Ecto neural progenitor cell (in vitro differentiated cells): ENCODE data around the gene MGRN1.
A peak's percentile ranks its signal among the peaks of the same experiment; 100 is the strongest.

Experiments used
- DNase-seq: peaks from one replicate; pipeline ENCODE4 v3.0.0-alpha.2; 2018; ENCODE audit warnings: low spot score

MGRN1 gene

DNA sequence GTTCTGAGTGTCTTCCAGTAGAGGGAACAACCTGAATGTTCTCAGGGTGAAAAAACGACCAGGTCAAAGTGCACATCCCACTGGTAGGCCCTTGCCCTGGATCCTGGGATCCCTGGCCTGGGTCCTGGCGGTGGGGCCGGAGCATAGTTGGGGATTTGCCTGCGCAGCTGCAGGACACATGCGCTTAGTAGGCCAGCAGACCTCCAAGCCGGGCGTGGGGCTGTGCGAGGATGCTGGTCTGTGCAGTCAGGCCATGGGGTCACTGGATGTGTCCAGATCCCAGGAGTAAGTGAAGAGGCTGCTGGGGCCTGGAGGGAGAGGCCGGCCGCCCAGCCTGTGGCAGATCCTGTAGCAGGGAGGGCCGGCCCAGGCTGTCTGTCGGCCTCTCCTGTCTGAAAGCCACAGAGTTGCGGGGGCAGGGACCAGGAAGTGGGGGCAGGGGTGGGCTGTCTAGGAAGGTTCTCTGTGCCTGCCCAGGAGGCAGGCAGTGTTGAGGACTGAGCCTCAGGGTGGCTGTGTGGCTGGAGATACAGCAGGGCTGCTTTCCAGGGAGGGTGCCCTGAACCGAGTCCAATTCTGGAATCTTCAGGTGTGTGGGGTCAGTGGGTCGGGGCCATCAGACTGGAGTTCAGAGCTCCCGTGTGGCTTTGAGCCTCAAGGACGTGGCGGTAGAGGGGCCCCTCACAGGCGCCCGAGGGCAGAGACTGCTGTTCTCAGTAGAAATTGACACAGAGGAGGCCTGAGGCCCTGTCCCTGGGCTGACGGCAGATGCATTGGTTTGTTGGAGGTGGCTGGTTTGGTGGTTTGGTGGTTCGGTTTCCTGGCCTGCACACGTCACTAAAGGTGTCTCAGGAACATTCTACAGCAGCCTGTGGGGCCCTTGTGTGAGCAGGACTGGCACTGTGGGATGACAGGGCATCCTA lies 51.5 kb downstream of the MGRN1 start:
- DNase-seq, result no peak

DNA sequence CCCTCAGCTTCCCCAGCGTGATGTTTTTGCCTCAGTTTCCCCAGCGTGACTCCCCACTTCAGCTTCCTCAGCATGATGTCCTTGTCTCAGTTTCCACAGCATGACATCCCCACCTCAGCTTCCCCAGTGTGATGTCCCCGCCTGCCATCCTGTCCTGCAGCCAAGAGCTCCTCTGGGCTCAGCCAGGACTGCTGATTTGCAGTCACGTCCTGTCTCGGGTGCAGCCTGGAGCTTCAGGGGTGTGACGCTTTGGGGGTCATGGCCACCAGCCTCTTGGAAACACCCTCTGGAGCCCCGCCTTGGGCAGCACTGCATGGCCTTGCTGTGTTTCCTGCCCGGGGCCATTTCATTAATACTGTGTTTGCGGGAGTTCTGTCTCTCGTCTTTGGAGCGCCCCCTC lies 52.2 kb downstream of the MGRN1 start:
- no peak for DNase-seq

DNA sequence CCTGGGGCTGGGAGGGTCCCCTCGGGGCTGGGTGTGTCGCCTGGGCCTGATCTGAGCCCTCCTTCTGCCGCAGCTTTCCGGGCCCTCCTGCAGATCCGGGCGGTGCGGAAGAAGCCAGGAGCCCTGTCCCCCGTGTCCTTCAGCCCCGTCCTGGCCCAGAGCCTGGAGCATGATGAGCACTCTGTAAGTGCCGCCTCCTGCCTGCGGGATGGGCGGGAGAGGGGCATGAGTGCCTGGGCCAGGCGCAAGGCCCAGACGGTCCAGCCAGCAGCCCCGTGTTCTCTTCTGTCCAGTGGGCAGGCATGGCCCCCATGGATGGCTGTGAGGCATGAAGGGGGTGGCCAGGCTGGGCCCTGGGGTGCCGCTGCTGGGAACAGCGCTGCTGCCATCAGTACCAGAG lies 52.8 kb downstream of the MGRN1 start:
- DNase-seq, result no peak

DNA sequence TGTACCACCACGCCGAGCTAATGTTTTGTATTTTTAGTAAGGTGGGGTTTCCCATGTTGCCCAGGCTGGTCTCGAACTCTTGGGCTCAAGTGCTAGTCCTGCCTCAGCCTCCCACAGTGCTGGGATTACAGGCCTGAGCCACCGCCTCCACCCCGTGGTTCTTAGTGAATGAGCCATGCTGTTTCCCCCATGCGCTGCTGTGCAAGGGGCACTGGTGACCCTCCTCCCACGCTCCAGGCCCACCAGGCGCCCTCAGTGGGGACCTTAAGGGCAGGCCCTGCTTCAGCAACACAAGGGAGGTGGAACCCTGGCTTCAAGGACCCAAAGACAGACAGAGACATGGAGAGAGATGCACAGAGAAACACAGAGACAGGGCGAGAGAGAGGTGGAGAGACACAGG lies 53.4 kb downstream of the MGRN1 start:
- DNase-seq, result no peak

DNA sequence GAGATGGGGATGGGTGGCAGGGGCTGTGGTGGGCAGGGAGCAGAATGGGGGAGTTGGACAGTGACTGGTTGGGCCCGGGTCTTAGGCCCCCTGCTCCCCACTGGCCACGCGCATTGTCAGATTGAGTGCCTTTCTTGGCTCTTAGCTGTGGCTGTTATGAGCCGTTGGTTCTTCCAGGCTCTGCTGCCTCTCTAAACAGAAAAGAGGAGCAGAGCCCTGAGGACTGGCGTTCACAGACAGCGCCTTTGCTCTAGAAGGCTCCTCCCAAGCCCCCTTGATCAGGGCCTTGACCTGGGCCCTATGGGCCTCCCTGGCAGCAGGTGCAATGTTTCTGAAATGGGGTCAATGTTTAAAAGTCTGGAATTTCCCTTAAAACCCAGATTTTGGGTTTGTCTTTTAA lies 54.0 kb downstream of the MGRN1 start:
- no peak for DNase-seq

DNA sequence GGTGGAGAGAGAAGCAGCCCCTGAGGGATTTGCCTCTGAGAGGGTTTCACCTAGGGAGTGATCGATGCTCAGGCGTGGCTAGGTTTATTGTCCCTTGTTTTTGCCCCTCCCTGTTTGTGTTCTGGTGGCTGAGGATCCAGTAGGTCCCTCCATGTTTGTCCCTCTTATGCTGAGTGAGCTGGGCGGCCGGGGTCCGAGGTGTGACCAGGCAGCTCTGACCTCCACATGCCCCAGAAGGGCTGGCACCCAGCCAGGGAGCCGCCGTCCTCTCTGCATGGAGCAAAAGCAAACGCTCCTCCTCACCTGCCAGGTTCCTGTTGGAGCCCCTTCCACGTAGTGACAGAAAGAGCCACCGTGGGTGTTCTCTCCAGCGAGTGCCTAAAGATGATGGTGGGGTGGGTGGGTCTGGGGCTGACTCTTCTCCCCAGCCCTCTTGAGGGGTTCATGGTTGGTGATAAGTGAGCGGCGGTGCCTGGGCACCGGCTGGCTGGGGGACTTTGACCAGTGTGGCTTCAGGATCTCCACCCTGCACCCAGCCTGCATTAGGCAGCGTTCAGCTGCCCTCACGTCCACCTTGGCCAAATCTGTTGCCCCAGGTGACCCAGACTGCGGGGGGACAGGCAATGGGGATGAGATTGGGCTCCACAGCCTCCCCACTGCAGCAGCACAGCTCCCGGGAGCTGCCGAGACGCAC lies 54.7 kb downstream of the MGRN1 start:
- DNase-seq, result no peak

DNA sequence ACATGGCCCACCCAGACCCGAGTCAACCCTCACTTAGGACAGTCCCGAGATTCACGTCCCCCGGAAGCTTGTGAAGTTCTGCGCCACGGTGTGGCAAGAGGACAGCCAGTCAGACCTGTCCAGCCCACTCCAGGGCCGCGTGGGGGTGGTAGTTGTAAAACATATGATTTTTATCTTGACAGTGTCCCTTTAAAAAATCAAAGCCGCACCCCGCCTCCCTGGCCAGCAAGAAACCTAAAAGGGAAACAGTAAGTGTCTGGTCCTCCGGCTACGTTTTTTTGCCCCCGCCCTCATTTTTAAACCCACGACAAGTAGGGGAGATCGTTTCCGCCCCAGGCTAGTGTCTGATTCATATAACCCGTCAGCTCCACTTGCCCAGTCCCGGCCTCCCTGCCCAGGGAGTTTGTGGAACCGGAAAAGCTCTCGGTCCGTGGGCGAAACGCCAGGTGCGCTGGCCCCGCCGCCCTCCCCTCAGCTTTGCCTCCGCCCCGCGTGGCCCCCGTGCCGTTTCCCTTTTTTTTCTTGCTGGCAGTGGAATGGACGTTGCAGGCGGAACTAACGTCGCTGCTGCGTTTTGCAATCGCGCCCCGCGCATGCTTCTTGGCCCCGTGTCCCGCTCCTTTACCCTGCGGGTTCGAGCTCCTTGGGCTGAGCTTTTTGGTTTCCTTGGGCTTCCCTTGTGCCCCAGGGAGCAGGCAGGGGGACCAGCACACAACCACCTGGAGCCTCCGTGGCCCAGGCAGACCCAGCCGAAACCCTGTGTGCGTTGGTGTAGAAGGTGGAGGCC lies 55.4 kb downstream of the MGRN1 start:
- DNase-seq, result no peak

DNA sequence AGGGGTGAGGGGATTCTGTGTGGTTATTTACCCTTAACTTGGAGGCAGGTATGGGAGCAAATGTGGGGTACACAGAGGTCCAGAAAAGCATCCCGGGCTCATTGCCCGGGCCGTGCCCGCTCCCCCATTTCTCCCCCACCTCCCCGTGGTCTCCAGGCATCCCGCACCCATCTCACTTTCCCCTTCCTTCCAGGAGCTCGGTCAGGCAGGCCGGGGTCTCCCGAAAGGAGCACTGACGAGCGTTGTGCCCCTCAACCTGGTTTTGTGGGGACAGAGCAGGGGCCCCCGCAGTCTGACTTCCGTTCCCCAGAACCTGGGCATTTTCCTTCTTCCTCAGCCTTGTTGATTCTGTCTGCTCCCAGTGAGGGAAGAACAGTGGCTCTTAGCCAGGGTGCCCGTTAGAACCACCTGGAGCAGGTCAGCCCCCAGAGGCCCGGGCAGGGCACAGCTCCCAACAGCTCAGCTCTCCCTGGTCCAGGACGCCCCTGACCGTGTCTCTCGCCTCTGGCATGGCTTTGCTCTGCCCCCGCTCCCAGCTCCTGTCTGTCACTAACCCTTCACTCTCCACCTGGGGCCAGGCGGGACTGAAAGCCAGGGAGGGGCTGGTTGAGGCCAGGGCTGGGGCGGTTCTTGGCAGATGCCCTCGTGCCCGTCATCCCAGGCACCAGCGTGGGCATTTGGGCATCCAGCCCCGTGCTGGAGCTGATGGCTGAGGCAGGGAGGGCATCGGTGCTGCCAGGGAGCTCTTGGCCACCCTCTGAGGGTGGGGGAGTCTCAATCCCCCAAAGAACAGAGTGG lies 56.2 kb downstream of the MGRN1 start:
- DNase-seq, result no peak

DNA sequence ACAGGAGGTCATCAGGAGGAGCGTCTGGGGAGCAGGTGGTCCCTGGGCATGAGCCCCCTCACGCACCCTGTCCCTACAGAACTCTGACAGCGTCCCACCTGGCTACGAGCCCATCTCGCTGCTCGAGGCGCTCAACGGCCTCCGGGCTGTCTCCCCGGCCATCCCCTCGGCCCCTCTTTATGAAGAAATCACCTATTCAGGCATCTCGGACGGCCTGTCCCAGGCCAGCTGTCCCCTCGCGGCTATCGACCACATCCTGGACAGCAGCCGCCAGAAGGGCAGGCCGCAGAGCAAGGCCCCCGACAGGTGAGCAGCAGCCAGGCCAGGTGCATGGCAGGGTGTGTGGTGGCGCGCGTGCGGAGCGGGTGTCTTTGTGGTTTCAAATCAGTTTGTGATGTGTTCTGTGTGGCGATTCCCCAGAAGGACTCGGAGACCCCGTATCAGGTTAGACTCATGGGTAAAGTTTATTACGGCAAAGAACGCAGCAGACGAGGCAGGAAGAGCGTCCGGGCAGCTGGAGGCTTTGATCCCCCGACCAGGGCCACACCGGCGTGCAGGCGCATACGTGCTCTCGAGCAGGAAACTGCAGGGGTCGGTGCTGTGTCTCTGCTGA lies 57.0 kb downstream of the MGRN1 start:
- DNase-seq, result no peak

DNA sequence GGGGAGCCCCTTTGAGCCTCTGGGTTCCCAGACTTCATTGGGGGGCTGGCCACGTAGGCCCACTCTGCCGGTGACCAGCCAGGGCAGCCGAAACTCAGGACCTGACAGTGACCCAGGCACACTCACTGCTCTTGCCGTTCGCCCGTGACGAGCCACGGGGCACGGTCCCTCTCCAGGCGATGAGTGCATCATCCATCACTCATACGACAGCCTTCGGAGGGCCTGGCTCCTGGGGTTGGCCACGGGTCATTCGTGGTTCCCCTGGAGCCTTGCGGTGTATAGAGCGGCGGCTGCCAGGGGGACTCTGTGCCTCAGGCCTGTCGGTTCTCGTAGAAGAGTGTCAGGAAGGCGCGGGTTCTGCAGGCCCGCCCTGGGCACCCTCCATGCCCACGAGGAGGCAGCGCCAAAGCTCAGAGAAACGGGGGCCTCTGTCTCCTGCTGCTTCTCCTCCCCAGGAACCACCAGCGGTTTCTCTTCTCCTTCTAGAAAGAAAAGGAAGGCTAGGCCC lies 57.5 kb downstream of the MGRN1 start:
- DNase-seq, result no peak

DNA sequence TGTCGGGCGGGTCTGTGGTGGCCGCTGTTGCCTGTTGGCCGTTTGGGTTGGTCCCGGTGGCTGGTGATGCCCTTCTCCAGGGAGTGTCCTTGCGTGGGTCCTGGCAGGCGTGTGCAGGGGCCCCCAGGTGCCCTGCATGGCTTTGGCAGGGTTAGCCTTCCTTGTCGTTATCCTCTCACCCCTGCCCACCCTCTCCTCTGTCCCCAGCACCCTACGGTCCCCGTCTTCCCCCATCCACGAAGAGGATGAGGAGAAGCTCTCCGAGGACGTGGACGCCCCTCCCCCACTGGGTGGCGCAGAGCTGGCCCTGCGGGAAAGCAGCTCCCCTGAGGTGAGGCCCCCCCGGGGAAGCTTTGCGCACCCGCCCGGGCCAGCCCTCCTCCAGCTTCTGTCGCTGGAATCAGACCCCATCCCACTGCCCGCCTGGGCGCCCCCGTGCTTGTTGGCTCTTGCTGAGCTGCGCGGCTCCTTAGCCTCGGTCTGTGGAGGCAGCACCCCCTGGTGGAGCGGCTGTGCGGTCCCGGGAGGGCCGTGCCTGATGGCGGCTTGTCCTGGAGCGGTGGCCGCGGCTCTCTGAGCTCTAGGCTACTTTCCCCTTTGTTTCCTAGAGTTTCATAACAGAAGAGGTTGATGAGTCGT lies 58.1 kb downstream of the MGRN1 start:
- peak; percentile 81 for DNase-seq

DNA sequence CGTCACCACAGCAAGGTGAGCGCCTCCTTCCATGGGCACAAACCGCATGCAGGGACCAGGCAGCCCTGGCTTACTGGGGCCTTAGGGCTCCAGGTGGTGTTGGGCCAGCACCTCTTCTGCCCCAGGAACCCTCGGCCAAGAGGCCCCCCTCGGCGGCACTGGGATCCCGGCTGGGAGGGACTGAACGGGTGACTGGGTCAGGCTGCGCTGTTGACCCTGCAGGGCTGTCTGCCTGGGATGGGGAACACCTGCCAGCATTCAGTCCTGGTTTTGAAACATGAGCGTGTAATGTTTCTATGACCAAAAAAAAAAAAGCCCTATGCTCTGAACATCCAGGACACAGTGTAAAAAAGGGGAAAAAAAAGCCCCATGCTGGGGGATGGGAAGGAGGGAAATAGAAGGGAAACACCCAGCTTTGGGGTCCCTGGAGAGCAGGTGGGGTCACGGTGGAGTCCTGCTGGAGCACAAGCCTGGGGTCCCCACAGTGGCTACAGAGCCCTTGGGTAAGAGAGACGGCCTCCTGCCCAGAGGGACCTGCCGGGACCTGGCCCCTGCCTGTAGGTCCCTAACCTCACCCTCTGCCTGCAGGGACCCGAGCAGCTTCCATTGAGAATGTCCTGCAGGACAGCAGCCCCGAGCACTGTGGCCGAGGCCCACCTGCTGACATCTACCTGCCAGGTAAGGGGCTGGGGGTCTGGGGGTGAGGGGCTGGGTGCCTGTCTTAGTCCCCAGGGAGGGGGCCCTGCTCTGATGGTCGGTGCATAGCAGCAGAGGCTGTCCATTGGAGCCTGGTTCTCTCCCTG lies 58.8 kb downstream of the MGRN1 start:
- no peak for DNase-seq

DNA sequence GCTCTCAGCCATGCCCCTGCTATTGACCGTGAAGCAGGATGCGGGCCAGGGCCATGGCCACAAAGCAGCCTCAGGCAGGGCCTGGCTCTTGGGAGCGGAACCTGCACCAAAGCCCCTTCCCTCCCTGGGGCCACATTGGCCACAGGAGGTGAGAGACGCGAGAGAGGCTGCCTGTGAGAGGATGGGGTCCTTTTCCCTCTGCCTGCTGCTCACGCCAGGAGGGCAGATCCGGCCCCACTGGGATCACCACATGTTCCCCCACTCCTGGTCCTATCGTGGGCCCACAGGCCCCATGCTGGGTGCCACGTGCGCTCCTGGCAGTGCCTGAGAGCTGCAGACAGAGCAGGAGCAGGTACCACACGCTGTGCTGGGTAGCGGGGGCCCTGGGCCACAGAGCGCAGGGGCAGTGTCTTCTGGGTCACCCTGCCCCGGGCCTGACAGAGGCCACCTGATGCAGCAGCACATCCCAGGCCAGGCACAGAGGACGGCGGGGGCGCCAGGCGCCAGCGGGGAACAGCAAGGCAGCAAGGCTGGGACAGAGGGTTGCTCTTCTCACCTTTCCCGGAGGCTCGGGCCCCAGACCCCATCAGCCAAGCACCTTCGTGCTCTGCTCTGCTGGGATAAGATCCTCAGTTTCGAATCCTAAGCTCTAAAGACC lies 59.6 kb downstream of the MGRN1 start:
- DNase-seq, result no peak

DNA sequence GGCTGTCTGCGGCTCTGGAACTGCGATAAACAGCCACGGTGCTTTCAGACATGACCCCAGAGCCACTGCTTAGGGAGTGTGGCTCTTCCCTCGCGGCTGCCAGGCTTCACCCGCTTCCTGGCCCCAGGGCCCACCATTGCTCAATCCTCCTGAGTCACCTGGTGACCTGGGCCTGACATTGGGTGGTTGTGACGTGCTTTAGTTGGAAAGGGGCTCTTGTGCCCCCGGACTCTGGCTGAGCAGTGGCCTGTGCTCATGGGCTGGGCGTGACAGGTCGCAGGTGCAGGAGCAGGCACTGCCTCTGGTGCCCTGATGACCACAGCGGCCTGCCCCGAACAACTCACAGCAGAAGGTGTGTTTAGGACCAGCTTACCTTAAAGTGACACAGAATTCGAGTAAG lies 60.1 kb downstream of the MGRN1 start:
- no peak for DNase-seq

DNA sequence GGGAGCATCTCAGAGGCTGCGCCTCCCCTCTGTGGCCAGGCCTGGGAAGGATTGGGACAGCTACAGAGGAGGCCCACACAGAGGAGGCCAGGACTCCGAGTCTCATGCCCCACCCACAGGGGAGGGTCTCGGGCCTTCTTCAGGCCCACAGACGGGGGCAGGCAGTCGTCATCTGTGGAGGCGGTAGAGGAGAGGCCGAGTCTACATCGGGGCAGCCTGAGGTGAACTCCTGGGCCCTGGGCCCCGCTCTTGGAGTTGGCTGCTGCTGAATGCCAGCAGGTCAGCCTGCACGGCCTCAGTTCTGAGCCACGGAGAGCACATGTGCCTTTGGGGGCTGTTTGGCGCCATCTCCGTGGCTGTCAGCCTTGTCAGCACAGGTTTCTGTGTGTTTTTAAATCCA lies 60.7 kb downstream of the MGRN1 start:
- DNase-seq, result no peak

DNA sequence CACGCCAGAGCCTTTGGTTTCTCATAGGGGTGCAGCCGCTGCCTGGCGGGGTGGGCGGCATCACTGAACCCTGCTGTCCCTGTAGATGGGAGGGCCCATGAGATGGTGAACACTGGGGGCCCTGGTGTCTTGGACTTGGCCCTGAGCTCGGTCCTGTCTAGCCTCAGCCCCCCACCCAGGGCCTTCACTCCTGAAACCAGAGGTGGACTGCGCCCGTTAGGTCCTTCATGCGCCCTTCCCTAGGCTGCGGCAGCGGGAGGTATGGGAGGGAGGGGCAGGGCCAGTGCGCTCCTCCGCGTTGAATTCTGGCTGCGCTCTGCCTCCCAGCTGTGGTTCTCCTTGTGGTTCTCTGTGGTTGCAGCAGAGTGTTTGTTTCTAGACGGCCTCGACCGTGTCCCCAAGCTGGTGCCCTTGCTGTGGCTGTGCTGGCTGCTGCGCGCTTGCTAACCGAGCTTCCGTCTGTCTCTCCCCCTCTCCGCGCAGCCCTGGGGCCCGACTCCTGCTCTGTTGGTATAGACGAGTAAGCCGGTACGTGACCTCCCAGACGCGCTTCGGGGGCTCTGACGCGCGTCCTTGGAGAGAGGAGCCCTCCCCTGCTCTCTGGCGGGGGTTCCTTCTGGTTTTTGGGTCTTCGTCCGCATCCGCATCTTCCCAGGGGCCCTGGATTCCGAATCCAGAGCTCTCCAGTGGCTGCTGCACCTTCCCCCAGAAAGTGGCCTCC lies 61.3 kb downstream of the MGRN1 start:
- DNase-seq, result no peak

DNA sequence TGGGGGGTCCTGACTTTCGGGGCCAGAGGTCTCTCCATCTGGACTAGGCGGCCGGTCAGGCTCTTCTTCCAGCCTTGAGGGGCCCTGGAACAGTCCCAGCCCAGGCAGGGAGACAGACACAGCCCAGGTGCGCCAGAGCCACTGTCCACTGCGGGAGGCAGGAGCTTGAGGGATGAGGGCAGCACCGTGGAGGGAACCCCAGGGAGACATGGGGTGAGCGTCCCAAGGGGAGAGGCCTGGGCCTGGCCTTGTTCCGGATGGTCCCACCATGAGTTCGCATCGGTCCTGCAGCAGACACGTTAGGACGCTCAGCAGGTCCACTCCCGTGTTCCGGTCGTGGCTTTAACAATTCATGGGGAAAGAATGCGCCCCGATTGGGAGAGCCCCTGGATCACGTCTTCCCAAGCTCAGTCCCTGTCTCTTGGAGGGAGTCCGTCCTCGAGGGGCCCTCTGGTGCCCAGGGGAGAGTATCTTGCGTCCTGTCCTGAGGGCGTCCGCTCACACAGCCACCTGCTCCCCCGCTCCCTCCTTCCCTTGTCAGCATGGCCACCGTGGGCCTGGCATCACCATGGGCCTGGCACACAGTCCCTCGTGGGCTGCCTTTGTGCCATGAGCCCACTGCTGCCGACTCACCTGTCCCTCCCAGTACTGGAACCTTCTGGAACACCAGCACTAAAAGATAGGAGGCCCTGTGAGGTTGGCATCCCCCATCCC lies 62.0 kb downstream of the MGRN1 start:
- DNase-seq, result no peak

DNA sequence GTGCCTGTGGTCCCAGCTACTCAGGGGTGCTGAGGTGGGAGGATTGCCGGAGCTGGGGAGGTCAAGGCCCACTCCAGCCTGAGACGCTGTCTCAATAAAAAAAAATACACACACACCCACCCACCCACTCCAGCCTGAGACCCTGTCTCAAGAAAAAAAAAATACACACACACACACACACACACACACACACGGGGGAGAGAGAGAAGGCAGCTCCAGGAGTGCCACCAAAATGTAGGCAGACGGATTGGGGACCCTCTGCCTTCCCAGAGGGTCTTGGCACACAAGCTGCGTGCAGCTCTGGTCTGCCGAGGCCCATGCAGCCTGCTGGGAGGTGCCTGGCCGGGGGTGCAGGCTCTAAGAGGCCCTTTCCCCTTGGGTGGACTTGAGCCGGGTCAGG lies 62.8 kb downstream of the MGRN1 start:
- no peak for DNase-seq
